OCI-LY3 (cell line): ENCODE measurements around the gene HOXA4.

Experiments used
- H2AFZ ChIP-seq: fragments of 200-600, 300-600 bp; shearing (Covaris generic); 2 replicates; pipeline ENCODE4 v1.6.0; 2014; ENCODE audit warnings: antibody characterized with exemption, low read depth, low read length
- H3K27ac ChIP-seq: fragments of 200-600, 300-600 bp; sonication (generic); 2 replicates; pipeline ENCODE4 v1.5.1; 2014; ENCODE audit warnings: mild to moderate bottlenecking, low read length, moderate library complexity, mixed read lengths
- H3K27me3 ChIP-seq: fragments of 200-600, 300-600 bp; sonication (generic); 2 replicates; pipeline ENCODE4 v1.6.1; 2014; ENCODE audit warnings: low read depth, low read length, mixed read lengths
- H3K36me3 ChIP-seq: fragments of 200-600, 300-600 bp; sonication (generic); replicated peaks from 2 replicates; pipeline ENCODE3; 2014; ENCODE audit warnings: low read depth, low read length, mixed read lengths
- H3K4me1 ChIP-seq: fragments of 300-600, 200-600 bp; sonication (generic); 2 replicates; pipeline ENCODE4 v1.6.1; 2014; ENCODE audit warnings: low read length, mixed read lengths
- H3K4me2 ChIP-seq: fragments of 200-600, 300-600 bp; sonication (generic); 2 replicates; pipeline ENCODE4 v1.6.1; 2014; ENCODE audit warnings: low read length, mixed read lengths
- H3K4me3 ChIP-seq: fragments of 300-600, 200-600 bp; sonication (generic); 2 replicates; pipeline ENCODE4 v1.5.1; 2014; ENCODE audit warnings: antibody characterized with exemption, mild to moderate bottlenecking, low read length, moderate library complexity
- H3K79me2 ChIP-seq: fragments of 300-600, 200-600 bp; shearing (Covaris generic); 2 replicates; pipeline ENCODE4 v1.6.1; 2014; ENCODE audit warnings: mild to moderate bottlenecking, low read length, mixed read lengths
- H3K9ac ChIP-seq: fragments of 300-600, 200-600 bp; shearing (Covaris generic); 2 replicates; pipeline ENCODE4 v1.6.0; 2014; ENCODE audit warnings: mild to moderate bottlenecking, low read length, moderate library complexity
- H3K9me3 ChIP-seq: fragments of 200-600, 300-600 bp; shearing (Covaris generic); 2 replicates; pipeline ENCODE4 v1.6.1; 2014; ENCODE audit warnings: low read length, mixed read lengths; ENCODE audit not compliant: insufficient read depth
- H4K20me1 ChIP-seq: fragments of 200-600, 300-600 bp; sonication (generic); 2 replicates; pipeline ENCODE4 v1.6.1; 2016; ENCODE audit warnings: low read length, mixed read lengths; ENCODE audit not compliant: insufficient read depth
- CTCF ChIP-seq: fragments of 200-600, 300-600 bp; sonication (generic); IDR thresholded peaks from 2 replicates; pipeline ENCODE4 v1.5.1; 2014; ENCODE audit warnings: antibody characterized with exemption, low read length, low read depth
- EZH2phosphoT487 ChIP-seq: fragments of 200-600 bp; shearing (Covaris generic); IDR thresholded peaks from 2 replicates; pipeline ENCODE4 v1.6.1; 2018; ENCODE audit warnings: antibody characterized with exemption, mixed run types, low read depth

Gene HOXA4

GRCh38 chr7:27143023-27143949, 12.7 kb upstream of the HOXA4 start, which contains the start of gene HOXA5:
Gene HOXA5, minus strand, starts transcription at chr7:27143681. Its CDS starts 74 bp downstream, at chr7:27143607.
- Histone ChIP-seq H3K4me2 (peak within 1 kb of the TSS; percentile 96), H3K27ac (no peak within 1 kb of the TSS), H3K4me3 (peak within 1 kb of the TSS; percentile 88), H3K36me3 (no peaks in the 10 kb centered on the region), H3K79me2 (no peaks in the 10 kb centered on the region; the same call in 1 of the 2 replicates), H3K4me1 (0 out of 2 replicates have a peak, but pooled peaks cover 3% of the 10 kb centered on the region), H3K9me3 (no peaks in the 10 kb centered on the region), H2AFZ (no peak within 1 kb of the TSS; the same call in 1 of the 2 replicates), H3K9ac (peak within 1 kb of the TSS; percentile 57), H3K27me3 (no peaks in the 10 kb centered on the region; the same call in 1 of the 2 replicates), H4K20me1 (no peaks in the 10 kb centered on the region)
- TF ChIP-seq CTCF (peak; percentile 72), EZH2phosphoT487 (no peak)

GRCh38 chr7:27142580-27143022, 12.0 kb upstream of the HOXA4 start:
- Histone ChIP-seq H2AFZ (no peak overlapping the region; the same call in 1 of the 2 replicates), H3K27ac (no peak overlapping the region), H3K79me2 (no peaks in the 10 kb centered on the region), H3K27me3 (peaks cover 5% of the 10 kb centered on the region), H3K4me1 (0 out of 2 replicates have a peak, but pooled peaks cover 3% of the 10 kb centered on the region), H4K20me1 (no peaks in the 10 kb centered on the region), H3K9me3 (no peaks in the 10 kb centered on the region), H3K9ac (peak overlapping the region; percentile 57), H3K4me2 (peak overlapping the region; percentile 96), H3K4me3 (peak overlapping the region; percentile 88), H3K36me3 (no peaks in the 10 kb centered on the region)
- TF ChIP-seq EZH2phosphoT487 (no peak), CTCF (no peak)

GRCh38 chr7:27141923-27142579, 11.5 kb upstream of the HOXA4 start:
- Histone ChIP-seq H3K4me1 (0 out of 2 replicates have a peak, but pooled peaks cover 3% of the 10 kb centered on the region), H3K4me2 (peak overlapping the region; percentile 96), H3K9ac (peak overlapping the region; percentile 57), H2AFZ (no peak overlapping the region), H3K9me3 (no peaks in the 10 kb centered on the region), H3K27me3 (peaks cover 6% of the 10 kb centered on the region), H3K27ac (no peak overlapping the region), H3K36me3 (no peaks in the 10 kb centered on the region), H4K20me1 (no peaks in the 10 kb centered on the region), H3K4me3 (peak overlapping the region; percentile 88), H3K79me2 (no peaks in the 10 kb centered on the region)
- no peak for TF ChIP-seq CTCF
- TF ChIP-seq EZH2phosphoT487 = no peak
